ENCODE measurements around the gene SFR1. TPM values are rescaled to one million over a fixed set of nuclear protein-coding genes. Genes with fewer than 3 reads are reported as not detected.

SFR1 gene
- total RNA-seq, 1 donor from 2014 or later, result 0.32 TPM

- no peak for DNase-seq (ENCODE audit: low spot score in 2 of 2)
- intact Hi-C loops (cut with DNase I), result no loop called here
- Histone ChIP-seq H3K27ac (no peak overlapping the region), H3K9me3 (no peaks in the 10 kb centered on the region), H3K4me3 (no peak overlapping the region), H3K4me1 (no peaks in the 10 kb centered on the region), H3K27me3 (no peaks in the 10 kb centered on the region), H3K36me3 (no peaks in the 10 kb centered on the region)
- TF ChIP-seq CTCF (IDR thresholded peaks at IDR 0.05), result no peak
Observed at GRCh38 chr10:104077663-104078151, 44.3 kb upstream of the SFR1 start.

GRCh38 chr10:104080762-104081161, 41.2 kb upstream of the SFR1 start:
- no peaks in the 10 kb centered on the region for H3K4me1 ChIP-seq
- H3K4me3 ChIP-seq, result no peak overlapping the region
- H3K36me3 ChIP-seq, result no peaks in the 10 kb centered on the region
- H3K27me3 ChIP-seq, result no peaks in the 10 kb centered on the region
- no peak for DNase-seq (ENCODE audit: low spot score in 2 of 2)
- H3K9me3 ChIP-seq, result no peaks in the 10 kb centered on the region
- peak in 1 of 3 experiments; percentile 18 for TF ChIP-seq CTCF (IDR thresholded peaks at IDR 0.05)
- H3K27ac ChIP-seq, result no peak overlapping the region
- intact Hi-C loops (cut with DNase I), result no loop called here

- Histone ChIP-seq H3K4me3 (no peak overlapping the region), H3K27me3 (no peaks in the 10 kb centered on the region), H3K9me3 (no peaks in the 10 kb centered on the region), H3K27ac (no peak overlapping the region), H3K4me1 (no peaks in the 10 kb centered on the region), H3K36me3 (no peaks in the 10 kb centered on the region)
- DNase-seq (ENCODE audit: low spot score in 2 of 2), result no peak
- TF ChIP-seq CTCF (IDR thresholded peaks at IDR 0.05), result no peak
- intact Hi-C loops (cut with DNase I), result no loop called here
Observed at GRCh38 chr10:104081998-104082397, 40.0 kb upstream of the SFR1 start.

GRCh38 chr10:104084482-104085142, 37.4 kb upstream of the SFR1 start:
- no peaks in the 10 kb centered on the region for H3K4me1 ChIP-seq
- H3K36me3 ChIP-seq, result no peaks in the 10 kb centered on the region
- H3K27ac ChIP-seq, result no peak overlapping the region
- no peaks in the 10 kb centered on the region for H3K9me3 ChIP-seq
- no peak for DNase-seq (ENCODE audit: low spot score in 2 of 2)
- no peak overlapping the region for H3K4me3 ChIP-seq
- intact Hi-C loops (cut with DNase I), result no loop called here
- H3K27me3 ChIP-seq, result no peaks in the 10 kb centered on the region
- no peak for TF ChIP-seq CTCF (IDR thresholded peaks at IDR 0.05)

GRCh38 chr10:104085801-104086400, 36.1 kb upstream of the SFR1 start, which contains the start of gene COL17A1:
Gene COL17A1, minus strand, starts transcription at chr10:104085880. Its CDS starts 5,207 bp downstream, at chr10:104080673.
- no peak within 1 kb of the TSS for H3K27ac ChIP-seq
- no peak for TF ChIP-seq CTCF (IDR thresholded peaks at IDR 0.05)
- H3K4me1 ChIP-seq, result no peaks in the 10 kb centered on the region
- no peak for DNase-seq (ENCODE audit: low spot score in 2 of 2)
- intact Hi-C loops (cut with DNase I), result no loop called here
- no peak within 1 kb of the TSS for H3K4me3 ChIP-seq
- no peaks in the 10 kb centered on the region for H3K27me3 ChIP-seq
- no peaks in the 10 kb centered on the region for H3K36me3 ChIP-seq
- no peaks in the 10 kb centered on the region for H3K9me3 ChIP-seq
